Epidermal melanocyte (primary cell): ENCODE results near the gene ENTPD7.
A peak's percentile ranks its signal among the peaks of the same experiment; 100 is the strongest.
"Not testable (repeated sequence)": the region's sequence is repeated elsewhere in the genome, so short reads cannot be mapped to it uniquely, and the experiment has no call there.

ENCODE experiments used
- DNase-seq: peaks from one replicate; pipeline ENCODE4 v3.0.0; 2011; ENCODE audit warnings: low spot score; ENCODE audit not compliant: insufficient read length

ENTPD7 gene

GRCh38 chr10:99659031-99659867 lies at the start of gene ENTPD7:
TSS of gene ENTPD7 (plus strand) at chr10:99659509. CDS start at chr10:99659957, 448 bp downstream.
- peak; percentile 93 for DNase-seq

GRCh38 chr10:99610221-99610620 lies 49.1 kb upstream of the ENTPD7 start:
- no peak for DNase-seq

GRCh38 chr10:99611326-99611725 lies 48.0 kb upstream of the ENTPD7 start:
- no peak for DNase-seq

- peak; percentile 79 for DNase-seq
Observed at GRCh38 chr10:99612167-99612831, 47.0 kb upstream of the ENTPD7 start.

GRCh38 chr10:99615426-99615825 lies 43.9 kb upstream of the ENTPD7 start:
- DNase-seq = no peak

- no peak for DNase-seq
Observed at GRCh38 chr10:99617696-99618095, 41.6 kb upstream of the ENTPD7 start.

GRCh38 chr10:99619090-99619800 lies 40.1 kb upstream of the ENTPD7 start:
- no peak for DNase-seq

GRCh38 chr10:99619851-99620710 lies 39.2 kb upstream of the ENTPD7 start, which contains the start of gene SLC25A28:
TSS of gene SLC25A28 (minus strand) at chr10:99620439. CDS start at chr10:99620335, 104 bp downstream.
- peak; percentile 88 for DNase-seq

- peak; percentile 67 for DNase-seq
Observed at GRCh38 chr10:99620711-99621453, 38.4 kb upstream of the ENTPD7 start.

GRCh38 chr10:99621454-99622251 lies 37.7 kb upstream of the ENTPD7 start:
- DNase-seq = peak; percentile 19

GRCh38 chr10:99623919-99624318 lies 35.4 kb upstream of the ENTPD7 start:
- DNase-seq = no peak

GRCh38 chr10:99625124-99625523 lies 34.2 kb upstream of the ENTPD7 start:
- DNase-seq = not testable (repeated sequence)

GRCh38 chr10:99628923-99629624 lies 30.2 kb upstream of the ENTPD7 start:
- DNase-seq = no peak

- DNase-seq = no peak
Observed at GRCh38 chr10:99629625-99629978, 29.7 kb upstream of the ENTPD7 start.

GRCh38 chr10:99630433-99630832 lies 28.9 kb upstream of the ENTPD7 start:
- DNase-seq = no peak

- DNase-seq = no peak
Observed at GRCh38 chr10:99630991-99631390, 28.3 kb upstream of the ENTPD7 start.

GRCh38 chr10:99631496-99631895 lies 27.8 kb upstream of the ENTPD7 start:
- no peak for DNase-seq

- no peak for DNase-seq
Observed at GRCh38 chr10:99633832-99634231, 25.5 kb upstream of the ENTPD7 start.

GRCh38 chr10:99647601-99648151 lies 11.6 kb upstream of the ENTPD7 start:
- no peak for DNase-seq
